Cardiac septum (tissue), 1 donor: ENCODE measurements around the gene AIF1. TPM values are rescaled to one million over a fixed set of nuclear protein-coding genes. Genes with fewer than 3 reads are reported as not detected.

Source experiments
- DNase-seq: peaks from one replicate; pipeline ENCODE4 v3.0.0-alpha.2; 2020; ENCODE audit warnings: low spot score
- intact Hi-C: fragments of 100-400 bp; cut with DNase I; formaldehyde crosslinking; loops from one replicate; pipeline ENCODE4 v1.14.0; 2022
- long read RNA-seq: library from polyadenylated mRNA; unstranded; transcript quantifications from one replicate; pipeline ENCODE4 v2.0.0, GENCODE V29; 2021
- total RNA-seq: library from RNA; stranded (reverse); fragmentation: NEBNext Ultra II Directional; extraction: Animal tissue kit (Norgen Biotek cat#: 25700); gene quantifications from one replicate; pipeline ENCODE4 v1.2.1, GENCODE V29; 2021
- donor health status: DM: no; HTN: no; CAD: no.

The AIF1 gene
- total RNA-seq: 10.3 TPM
- long read RNA-seq, partial matches to known transcripts: 0 of 6 reads
- long read RNA-seq, other reads (novel, unspliced or antisense): 2 of 6 reads

GRCh38 chr6:31614684-31615578, at the start of gene AIF1:
AIF1 (plus strand) TSS chr6:31615234; CDS start chr6:31615330, 96 bp downstream.
- peak; percentile 79 for DNase-seq
- intact Hi-C loops: no loop called here

- no peak for DNase-seq
These were observed 47.3 kb upstream of the AIF1 start for GRCh38 chr6:31567531-31568370.

DNA sequence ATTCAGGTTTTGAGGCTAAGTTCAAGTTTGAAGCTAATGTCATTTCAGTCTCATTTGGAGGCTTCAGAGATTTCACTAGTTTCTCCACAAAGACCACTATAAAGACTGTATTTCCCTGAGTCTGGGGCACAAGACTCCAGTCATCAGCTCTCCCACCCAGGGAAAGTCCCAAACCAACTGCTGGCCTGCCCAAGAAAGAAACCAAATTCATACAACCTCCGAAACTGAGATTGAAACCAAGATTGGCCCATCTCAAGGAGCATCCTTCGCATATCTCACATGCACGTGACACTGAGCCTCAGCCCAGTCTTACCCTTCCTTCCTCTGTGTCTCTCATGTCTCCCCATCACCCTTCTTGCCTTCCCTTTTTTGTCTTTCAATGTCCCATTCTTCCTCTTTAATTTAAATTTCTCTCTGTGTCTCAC, 46.5 kb upstream of the AIF1 start:
- DNase-seq: no peak
- intact Hi-C loops: no loop called here

More at GRCh38 chr6:31567531-31568370, 47.3 kb upstream of the AIF1 start:
- intact Hi-C loops: no loop called here

DNA sequence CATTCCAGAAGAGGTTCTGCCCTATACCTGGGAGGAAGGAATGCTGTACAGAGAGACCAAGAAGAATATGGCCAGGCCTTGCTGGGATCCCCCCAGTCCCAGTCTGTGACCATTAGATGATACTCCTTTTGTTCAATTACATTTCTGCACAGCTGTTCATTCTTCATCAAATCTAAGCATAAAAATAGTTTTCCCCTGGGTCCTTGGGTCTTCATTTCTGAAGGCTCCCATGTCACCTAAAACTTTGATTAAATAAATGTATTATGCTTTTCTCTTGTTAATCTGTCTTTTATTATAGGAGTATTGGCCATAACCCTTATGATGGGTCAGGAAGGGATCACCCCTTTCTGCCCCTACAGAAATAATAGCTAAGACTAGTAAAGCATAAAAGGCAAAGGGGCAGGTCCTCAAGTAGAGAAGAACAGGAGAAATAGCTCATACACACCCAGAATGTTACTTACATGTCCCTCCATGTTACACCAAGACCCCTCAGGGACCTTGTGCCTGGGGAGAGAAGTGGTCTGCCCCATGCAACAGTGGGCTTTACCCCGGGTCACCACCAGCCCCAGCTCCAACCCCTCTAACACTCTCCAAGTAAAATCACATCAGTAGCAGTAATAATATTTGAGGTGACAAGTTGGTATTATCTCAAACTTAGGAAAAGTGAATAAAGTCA, 45.0 kb upstream of the AIF1 start:
- intact Hi-C loops: no loop called here
- no peak for DNase-seq

DNA sequence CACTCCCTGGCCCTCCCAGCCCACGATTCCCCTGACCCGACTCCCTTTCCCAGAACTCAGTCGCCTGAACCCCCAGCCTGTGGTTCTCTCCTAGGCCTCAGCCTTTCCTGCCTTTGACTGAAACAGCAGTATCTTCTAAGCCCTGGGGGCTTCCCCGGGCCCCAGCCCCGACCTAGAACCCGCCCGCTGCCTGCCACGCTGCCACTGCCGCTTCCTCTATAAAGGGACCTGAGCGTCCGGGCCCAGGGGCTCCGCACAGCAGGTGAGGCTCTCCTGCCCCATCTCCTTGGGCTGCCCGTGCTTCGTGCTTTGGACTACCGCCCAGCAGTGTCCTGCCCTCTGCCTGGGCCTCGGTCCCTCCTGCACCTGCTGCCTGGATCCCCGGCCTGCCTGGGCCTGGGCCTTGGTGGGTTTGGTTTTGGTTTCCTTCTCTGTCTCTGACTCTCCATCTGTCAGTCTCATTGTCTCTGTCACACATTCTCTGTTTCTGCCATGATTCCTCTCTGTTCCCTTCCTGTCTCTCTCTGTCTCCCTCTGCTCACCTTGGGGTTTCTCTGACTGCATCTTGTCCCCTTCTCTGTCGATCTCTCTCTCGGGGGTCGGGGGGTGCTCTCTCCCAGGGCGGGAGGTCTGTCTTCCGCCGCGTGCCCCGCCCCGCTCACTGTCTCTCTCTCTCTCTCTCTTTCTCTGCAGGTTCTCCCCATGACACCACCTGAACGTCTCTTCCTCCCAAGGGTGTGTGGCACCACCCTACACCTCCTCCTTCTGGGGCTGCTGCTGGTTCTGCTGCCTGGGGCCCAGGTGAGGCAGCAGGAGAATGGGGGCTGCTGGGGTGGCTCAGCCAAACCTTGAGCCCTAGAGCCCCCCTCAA, 42.8 kb upstream of the AIF1 start, which contains the start of gene LTA:
Gene LTA, plus strand, starts transcription at position 249 of the 871 bp plus-strand sequence. Its CDS starts 454 bp downstream, at position 703.
- intact Hi-C loops: no loop called here
- DNase-seq: no peak

GRCh38 chr6:31573239-31574105, 41.6 kb upstream of the AIF1 start:
- intact Hi-C loops: no loop called here

GRCh38 chr6:31574106-31575061, 40.6 kb upstream of the AIF1 start:
- intact Hi-C loops: no loop called here
- no peak for DNase-seq

More at GRCh38 chr6:31573239-31574105, 41.6 kb upstream of the AIF1 start:
- no peak for DNase-seq

DNA sequence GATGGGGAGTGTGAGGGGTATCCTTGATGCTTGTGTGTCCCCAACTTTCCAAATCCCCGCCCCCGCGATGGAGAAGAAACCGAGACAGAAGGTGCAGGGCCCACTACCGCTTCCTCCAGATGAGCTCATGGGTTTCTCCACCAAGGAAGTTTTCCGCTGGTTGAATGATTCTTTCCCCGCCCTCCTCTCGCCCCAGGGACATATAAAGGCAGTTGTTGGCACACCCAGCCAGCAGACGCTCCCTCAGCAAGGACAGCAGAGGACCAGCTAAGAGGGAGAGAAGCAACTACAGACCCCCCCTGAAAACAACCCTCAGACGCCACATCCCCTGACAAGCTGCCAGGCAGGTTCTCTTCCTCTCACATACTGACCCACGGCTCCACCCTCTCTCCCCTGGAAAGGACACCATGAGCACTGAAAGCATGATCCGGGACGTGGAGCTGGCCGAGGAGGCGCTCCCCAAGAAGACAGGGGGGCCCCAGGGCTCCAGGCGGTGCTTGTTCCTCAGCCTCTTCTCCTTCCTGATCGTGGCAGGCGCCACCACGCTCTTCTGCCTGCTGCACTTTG, 39.6 kb upstream of the AIF1 start, which contains the start of gene TNF:
Gene TNF, plus strand, starts transcription at position 231 of the 567 bp plus-strand sequence. Its CDS starts 177 bp downstream, at position 408.
- intact Hi-C loops: no loop called here
- no peak for DNase-seq

DNA sequence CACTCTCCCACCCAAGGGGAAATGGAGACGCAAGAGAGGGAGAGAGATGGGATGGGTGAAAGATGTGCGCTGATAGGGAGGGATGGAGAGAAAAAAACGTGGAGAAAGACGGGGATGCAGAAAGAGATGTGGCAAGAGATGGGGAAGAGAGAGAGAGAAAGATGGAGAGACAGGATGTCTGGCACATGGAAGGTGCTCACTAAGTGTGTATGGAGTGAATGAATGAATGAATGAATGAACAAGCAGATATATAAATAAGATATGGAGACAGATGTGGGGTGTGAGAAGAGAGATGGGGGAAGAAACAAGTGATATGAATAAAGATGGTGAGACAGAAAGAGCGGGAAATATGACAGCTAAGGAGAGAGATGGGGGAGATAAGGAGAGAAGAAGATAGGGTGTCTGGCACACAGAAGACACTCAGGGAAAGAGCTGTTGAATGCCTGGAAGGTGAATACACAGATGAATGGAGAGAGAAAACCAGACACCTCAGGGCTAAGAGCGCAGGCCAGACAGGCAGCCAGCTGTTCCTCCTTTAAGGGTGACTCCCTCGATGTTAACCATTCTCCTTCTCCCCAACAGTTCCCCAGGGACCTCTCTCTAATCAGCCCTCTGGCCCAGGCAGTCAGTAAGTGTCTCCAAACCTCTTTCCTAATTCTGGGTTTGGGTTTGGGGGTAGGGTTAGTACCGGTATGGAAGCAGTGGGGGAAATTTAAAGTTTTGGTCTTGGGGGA, 38.9 kb upstream of the AIF1 start:
- intact Hi-C loops: no loop called here
- DNase-seq: no peak

DNA sequence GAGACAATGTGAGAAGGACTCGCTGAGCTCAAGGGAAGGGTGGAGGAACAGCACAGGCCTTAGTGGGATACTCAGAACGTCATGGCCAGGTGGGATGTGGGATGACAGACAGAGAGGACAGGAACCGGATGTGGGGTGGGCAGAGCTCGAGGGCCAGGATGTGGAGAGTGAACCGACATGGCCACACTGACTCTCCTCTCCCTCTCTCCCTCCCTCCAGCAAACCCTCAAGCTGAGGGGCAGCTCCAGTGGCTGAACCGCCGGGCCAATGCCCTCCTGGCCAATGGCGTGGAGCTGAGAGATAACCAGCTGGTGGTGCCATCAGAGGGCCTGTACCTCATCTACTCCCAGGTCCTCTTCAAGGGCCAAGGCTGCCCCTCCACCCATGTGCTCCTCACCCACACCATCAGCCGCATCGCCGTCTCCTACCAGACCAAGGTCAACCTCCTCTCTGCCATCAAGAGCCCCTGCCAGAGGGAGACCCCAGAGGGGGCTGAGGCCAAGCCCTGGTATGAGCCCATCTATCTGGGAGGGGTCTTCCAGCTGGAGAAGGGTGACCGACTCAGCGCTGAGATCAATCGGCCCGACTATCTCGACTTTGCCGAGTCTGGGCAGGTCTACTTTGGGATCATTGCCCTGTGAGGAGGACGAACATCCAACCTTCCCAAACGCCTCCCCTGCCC, 38.0 kb upstream of the AIF1 start:
- intact Hi-C loops: no loop called here
- no peak for DNase-seq

GRCh38 chr6:31577579-31577966, 37.5 kb upstream of the AIF1 start:
- intact Hi-C loops: no loop called here
- DNase-seq: no peak

DNA sequence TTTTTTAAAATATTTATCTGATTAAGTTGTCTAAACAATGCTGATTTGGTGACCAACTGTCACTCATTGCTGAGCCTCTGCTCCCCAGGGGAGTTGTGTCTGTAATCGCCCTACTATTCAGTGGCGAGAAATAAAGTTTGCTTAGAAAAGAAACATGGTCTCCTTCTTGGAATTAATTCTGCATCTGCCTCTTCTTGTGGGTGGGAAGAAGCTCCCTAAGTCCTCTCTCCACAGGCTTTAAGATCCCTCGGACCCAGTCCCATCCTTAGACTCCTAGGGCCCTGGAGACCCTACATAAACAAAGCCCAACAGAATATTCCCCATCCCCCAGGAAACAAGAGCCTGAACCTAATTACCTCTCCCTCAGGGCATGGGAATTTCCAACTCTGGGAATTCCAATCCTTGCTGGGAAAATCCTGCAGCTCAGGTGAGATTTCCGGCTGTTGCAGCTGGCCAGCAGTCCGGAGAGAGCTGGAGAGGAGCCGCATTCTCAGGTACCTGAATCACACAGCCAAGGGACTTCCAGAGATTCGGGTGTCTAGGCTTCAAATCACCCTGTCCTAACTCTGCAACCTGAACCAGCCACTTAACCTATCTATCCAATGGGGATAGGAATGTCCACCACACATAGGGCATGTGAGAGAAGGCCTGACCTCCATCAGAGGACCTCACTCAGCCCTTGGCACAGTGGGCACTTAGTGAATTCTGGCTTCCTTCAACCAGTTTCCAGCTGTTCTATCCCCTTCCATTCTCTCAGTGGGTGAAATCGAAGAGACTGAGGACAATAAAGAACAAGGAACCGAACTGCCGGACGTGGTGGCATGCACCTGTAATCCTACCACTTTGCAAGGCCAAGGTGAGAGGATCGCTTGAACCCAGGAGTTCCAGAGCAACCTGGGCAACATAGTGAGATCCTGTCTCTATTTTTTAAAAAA, 36.6 kb upstream of the AIF1 start:
- intact Hi-C loops: no loop called here
- no peak for DNase-seq

DNA sequence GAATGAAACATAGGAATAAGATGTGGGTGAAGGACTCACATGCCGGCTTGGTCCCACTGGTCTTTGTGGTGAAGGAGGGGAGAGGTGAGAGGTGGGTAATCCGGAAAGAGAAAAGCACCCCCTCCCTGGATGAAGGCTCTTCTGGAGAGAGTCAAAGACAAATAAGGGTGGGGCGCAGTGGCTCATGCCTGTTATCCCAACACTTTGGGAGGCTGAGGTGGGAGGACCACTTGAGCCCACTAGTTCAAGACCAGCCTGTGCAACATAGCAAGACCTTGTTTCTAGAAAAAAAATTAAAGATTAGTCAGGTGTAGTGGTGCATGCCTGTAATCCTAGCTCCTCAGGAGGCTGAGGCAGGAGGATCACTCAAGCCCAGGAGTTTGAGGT, 35.9 kb upstream of the AIF1 start:
- no peak for DNase-seq

More for the DNA sequence above, 35.9 kb upstream of the AIF1 start:
- intact Hi-C loops: no loop called here
